Measurements from ENCODE around the gene FAT1.

FAT1 gene

GRCh38 chr4:186587416-186588018, 136.1 kb downstream of the FAT1 start:
- WGBS (ENCODE audit: extremely low coverage, insufficient coverage, insufficient read length): no CpG with 5 or more reads among the region's 4 CpGs
- Histone ChIP-seq H3K27ac (ENCODE audit: low read depth, low read length) (no peak overlapping the region), H2AFZ (ENCODE audit: insufficient read depth, low read length, poor library complexity) (no peak overlapping the region), H4K8ac (ENCODE audit: low read depth, low read length) (no peak overlapping the region), H3K14ac (ENCODE audit: low read length) (no peak overlapping the region), H3K4ac (ENCODE audit: low read depth, low read length) (no peak overlapping the region), H2BK5ac (ENCODE audit: low read depth, low read length, poor library complexity) (no peak overlapping the region), H3K4me1 (ENCODE audit: control insufficient read depth in 1 of 2, insufficient read depth in 2 of 2, low read length in 2 of 2) (no peaks in the 10 kb centered on the region), H3K9ac (ENCODE audit: low read length) (no peak overlapping the region), H3K23ac (ENCODE audit: low read length) (no peak overlapping the region), H3K9me3 (ENCODE audit: insufficient read depth, low read depth, low read length) (peaks cover 2% of the 10 kb centered on the region), H2AK5ac (ENCODE audit: low read length) (no peak overlapping the region), H3K18ac (ENCODE audit: low read length) (no peak overlapping the region), H2BK120ac (ENCODE audit: insufficient read depth, low read length, poor library complexity) (no peak overlapping the region), H3K27me3 (ENCODE audit: insufficient read depth, low read length) (no peaks in the 10 kb centered on the region), H2BK12ac (ENCODE audit: low read length) (no peak overlapping the region), H3K36me3 (ENCODE audit: control insufficient read depth in 1 of 2, insufficient read depth in 2 of 2, low read length in 2 of 2) (peaks cover 17 to 33% of the 10 kb centered on the region in 2 experiments), H3K79me2 (ENCODE audit: control insufficient read depth, insufficient read depth, low read length, poor library complexity) (no peaks in the 10 kb centered on the region), H3K79me1 (ENCODE audit: low read length) (no peaks in the 10 kb centered on the region), H4K12ac (ENCODE audit: low read depth, low read length) (no peak overlapping the region), H3K4me2 (ENCODE audit: low read length) (no peak overlapping the region), H4K91ac (ENCODE audit: low read depth, low read length) (no peak overlapping the region), H3K4me3 (ENCODE audit: low read depth, low read length) (no peak overlapping the region)
- DNase-seq: peak; percentile 44 to 76

GRCh38 chr4:186586205-186586604, 137.5 kb downstream of the FAT1 start:
- no peaks in the 10 kb centered on the region for H3K27me3 ChIP-seq (ENCODE audit: insufficient read depth, low read length)
- no peak overlapping the region for H3K14ac ChIP-seq (ENCODE audit: low read length)
- no peak overlapping the region for H2AK5ac ChIP-seq (ENCODE audit: low read length)
- no peak overlapping the region for H4K91ac ChIP-seq (ENCODE audit: low read depth, low read length)
- no peak overlapping the region for H2BK5ac ChIP-seq (ENCODE audit: low read depth, low read length, poor library complexity)
- H3K18ac ChIP-seq (ENCODE audit: low read length): no peak overlapping the region
- no peak overlapping the region for H3K27ac ChIP-seq (ENCODE audit: low read depth, low read length)
- H3K4me1 ChIP-seq (ENCODE audit: control insufficient read depth in 1 of 2, insufficient read depth in 2 of 2, low read length in 2 of 2): no peaks in the 10 kb centered on the region
- no peak overlapping the region for H4K12ac ChIP-seq (ENCODE audit: low read depth, low read length)
- 100% methylated on average over 1 of the region's 8 CpGs for WGBS (ENCODE audit: extremely low coverage, insufficient coverage, insufficient read length)
- no peak overlapping the region for H2AFZ ChIP-seq (ENCODE audit: insufficient read depth, low read length, poor library complexity)
- H3K9me3 ChIP-seq (ENCODE audit: insufficient read depth, low read depth, low read length): peaks cover 2% of the 10 kb centered on the region
- peaks cover 17 to 29% of the 10 kb centered on the region in 2 experiments for H3K36me3 ChIP-seq (ENCODE audit: control insufficient read depth in 1 of 2, insufficient read depth in 2 of 2, low read length in 2 of 2)
- no peak overlapping the region for H3K4me3 ChIP-seq (ENCODE audit: low read depth, low read length)
- H2BK12ac ChIP-seq (ENCODE audit: low read length): no peak overlapping the region
- DNase-seq: no peak
- no peak overlapping the region for H3K23ac ChIP-seq (ENCODE audit: low read length)
- H3K79me2 ChIP-seq (ENCODE audit: control insufficient read depth, insufficient read depth, low read length, poor library complexity): no peaks in the 10 kb centered on the region
- H3K79me1 ChIP-seq (ENCODE audit: low read length): no peaks in the 10 kb centered on the region
- H4K8ac ChIP-seq (ENCODE audit: low read depth, low read length): no peak overlapping the region
- no peak overlapping the region for H3K9ac ChIP-seq (ENCODE audit: low read length)
- no peak overlapping the region for H3K4me2 ChIP-seq (ENCODE audit: low read length)
- no peak overlapping the region for H2BK120ac ChIP-seq (ENCODE audit: insufficient read depth, low read length, poor library complexity)
- H3K4ac ChIP-seq (ENCODE audit: low read depth, low read length): no peak overlapping the region

- H3K4me1 ChIP-seq (ENCODE audit: control insufficient read depth in 1 of 2, insufficient read depth in 2 of 2, low read length in 2 of 2): no peaks in the 10 kb centered on the region
- no CpG with 5 or more reads among the region's 6 CpGs for WGBS (ENCODE audit: extremely low coverage, insufficient coverage, insufficient read length)
- no peak overlapping the region for H4K8ac ChIP-seq (ENCODE audit: low read depth, low read length)
- H3K23ac ChIP-seq (ENCODE audit: low read length): no peak overlapping the region
- H2BK5ac ChIP-seq (ENCODE audit: low read depth, low read length, poor library complexity): no peak overlapping the region
- no peak overlapping the region for H3K4ac ChIP-seq (ENCODE audit: low read depth, low read length)
- no peak overlapping the region for H4K12ac ChIP-seq (ENCODE audit: low read depth, low read length)
- H2AK5ac ChIP-seq (ENCODE audit: low read length): no peak overlapping the region
- H2BK120ac ChIP-seq (ENCODE audit: insufficient read depth, low read length, poor library complexity): no peak overlapping the region
- no peak overlapping the region for H3K4me2 ChIP-seq (ENCODE audit: low read length)
- no peak overlapping the region for H2BK12ac ChIP-seq (ENCODE audit: low read length)
- H2AFZ ChIP-seq (ENCODE audit: insufficient read depth, low read length, poor library complexity): no peak overlapping the region
- no peaks in the 10 kb centered on the region for H3K27me3 ChIP-seq (ENCODE audit: insufficient read depth, low read length)
- peaks cover 17 to 26% of the 10 kb centered on the region in 2 experiments for H3K36me3 ChIP-seq (ENCODE audit: control insufficient read depth in 1 of 2, insufficient read depth in 2 of 2, low read length in 2 of 2)
- H3K18ac ChIP-seq (ENCODE audit: low read length): no peak overlapping the region
- H3K79me1 ChIP-seq (ENCODE audit: low read length): no peaks in the 10 kb centered on the region
- H3K9me3 ChIP-seq (ENCODE audit: insufficient read depth, low read depth, low read length): peaks cover 2% of the 10 kb centered on the region
- no peak overlapping the region for H4K91ac ChIP-seq (ENCODE audit: low read depth, low read length)
- H3K79me2 ChIP-seq (ENCODE audit: control insufficient read depth, insufficient read depth, low read length, poor library complexity): no peaks in the 10 kb centered on the region
- H3K14ac ChIP-seq (ENCODE audit: low read length): no peak overlapping the region
- no peak overlapping the region for H3K27ac ChIP-seq (ENCODE audit: low read depth, low read length)
- DNase-seq: no peak
- no peak overlapping the region for H3K4me3 ChIP-seq (ENCODE audit: low read depth, low read length)
- no peak overlapping the region for H3K9ac ChIP-seq (ENCODE audit: low read length)
Observed at GRCh38 chr4:186584912-186585311, 138.7 kb downstream of the FAT1 start.

GRCh38 chr4:186581421-186581820, 142.2 kb downstream of the FAT1 start:
- Histone ChIP-seq H3K14ac (ENCODE audit: low read length) (no peak overlapping the region), H3K79me1 (ENCODE audit: low read length) (no peaks in the 10 kb centered on the region), H3K36me3 (ENCODE audit: control insufficient read depth in 1 of 2, insufficient read depth in 2 of 2, low read length in 2 of 2) (peaks cover 9 to 15% of the 10 kb centered on the region in 2 experiments), H3K4me3 (ENCODE audit: low read depth, low read length) (no peak overlapping the region), H3K9me3 (ENCODE audit: insufficient read depth, low read depth, low read length) (no peaks in the 10 kb centered on the region), H2BK12ac (ENCODE audit: low read length) (no peak overlapping the region), H2BK5ac (ENCODE audit: low read depth, low read length, poor library complexity) (no peak overlapping the region), H4K91ac (ENCODE audit: low read depth, low read length) (no peak overlapping the region), H4K12ac (ENCODE audit: low read depth, low read length) (no peak overlapping the region), H3K4ac (ENCODE audit: low read depth, low read length) (no peak overlapping the region), H2BK120ac (ENCODE audit: insufficient read depth, low read length, poor library complexity) (no peak overlapping the region), H3K27me3 (ENCODE audit: insufficient read depth, low read length) (no peaks in the 10 kb centered on the region), H3K9ac (ENCODE audit: low read length) (no peak overlapping the region), H3K79me2 (ENCODE audit: control insufficient read depth, insufficient read depth, low read length, poor library complexity) (no peaks in the 10 kb centered on the region), H2AK5ac (ENCODE audit: low read length) (no peak overlapping the region), H3K4me2 (ENCODE audit: low read length) (no peak overlapping the region), H3K4me1 (ENCODE audit: control insufficient read depth in 1 of 2, insufficient read depth in 2 of 2, low read length in 2 of 2) (no peaks in the 10 kb centered on the region), H3K18ac (ENCODE audit: low read length) (no peak overlapping the region), H3K27ac (ENCODE audit: low read depth, low read length) (no peak overlapping the region), H4K8ac (ENCODE audit: low read depth, low read length) (no peak overlapping the region), H3K23ac (ENCODE audit: low read length) (no peak overlapping the region), H2AFZ (ENCODE audit: insufficient read depth, low read length, poor library complexity) (no peak overlapping the region)
- no CpG with 5 or more reads among the region's 6 CpGs for WGBS (ENCODE audit: extremely low coverage, insufficient coverage, insufficient read length)
- DNase-seq: no peak
